GM12891 (cell line): ENCODE measurements around the gene ERP44.

ENCODE experiments used
- PAX5 ChIP-seq: IDR thresholded peaks from 2 replicates; pipeline ENCODE4 v1.6.1; 2011; ENCODE audit warnings: low read length, moderate library complexity, mild to moderate bottlenecking; ENCODE audit not compliant: insufficient read depth, severe bottlenecking
- POLR2A ChIP-seq: IDR thresholded peaks from 2 replicates; pipeline ENCODE4 v1.6.1; 2011; ENCODE audit warnings: low read depth, low read length, control low read depth
- POLR2AphosphoS5 ChIP-seq: IDR thresholded peaks from 2 replicates; pipeline ENCODE4 v1.6.1; 2011; ENCODE audit warnings: low read depth, low read length, control low read depth
- POU2F2 ChIP-seq: IDR thresholded peaks from 2 replicates; pipeline ENCODE4 v1.6.1; 2011; ENCODE audit warnings: low read depth, mild to moderate bottlenecking, control low read depth, low read length, moderate library complexity
- TAF1 ChIP-seq: IDR thresholded peaks from 2 replicates; pipeline ENCODE4 v1.6.1; 2011; ENCODE audit warnings: low read depth, low read length, control low read depth

GRCh38 chr9:100131875-100132430 lies 33.2 kb upstream of the ERP44 start:
- no peak for TF ChIP-seq POLR2AphosphoS5
- no peak for TF ChIP-seq TAF1
- TF ChIP-seq POLR2A = no peak
- TF ChIP-seq PAX5 = no peak
- no peak for TF ChIP-seq POU2F2
